IMR-90 (cell line): ENCODE data around the gene TRIM44. TPM values are rescaled to one million over a fixed set of nuclear protein-coding genes. Genes with fewer than 3 reads are reported as not detected.

Experiments used
- ATAC-seq: fragments of 200-7000 bp; cut with Tn5 transposase; 2 replicates; pipeline ENCODE4 v1.9.1; 2020; ENCODE audit warnings: low read depth, mild to moderate bottlenecking, moderate library complexity
- BruUV-seq: library from RNA; stranded (reverse); fragments of 400-500 nt; replicated peaks from 2 replicates; lab custom pipeline; 2021; lab: Mats Ljungman, UMichigan
- CTCF ChIA-PET: fragments of 300-600 bp; formaldehyde crosslinking; extraction: SDS; loops from one replicate; lab custom pipeline; 2021; ENCODE audit warnings: antibody characterized with exemption; lab: Yijun Ruan, JAX
- POLR2A ChIA-PET: fragments of 300-600 bp; sonication (Branson Sonifier 250); formaldehyde crosslinking; loops from one replicate; lab custom pipeline; 2022; ENCODE audit warnings: antibody characterized with exemption; ENCODE audit not compliant: unreplicated experiment; lab: Charles Lee
- DNase-seq: peaks from one replicate; pipeline ENCODE4 v3.0.0; 2013
- H2AFZ ChIP-seq: replicated peaks from 2 replicates; pipeline ENCODE3; 2013; ENCODE audit warnings: low read length, mild to moderate bottlenecking; ENCODE audit not compliant: poor library complexity
- H2AK5ac ChIP-seq: 2 replicates; pipeline ENCODE4 v1.6.1; 2013; ENCODE audit warnings: low read depth, low read length, inconsistent platforms
- H2AK9ac ChIP-seq: replicated peaks from 2 replicates; pipeline ENCODE3; 2013; ENCODE audit warnings: mild to moderate bottlenecking, low read depth, low read length, moderate library complexity; ENCODE audit not compliant: poor library complexity
- H2BK120ac ChIP-seq: 2 replicates; pipeline ENCODE4 v1.6.1; 2013; ENCODE audit warnings: low read depth, low read length, inconsistent platforms
- H2BK15ac ChIP-seq: 3 replicates; pipeline ENCODE4 v1.6.1; 2013; ENCODE audit warnings: low read depth, low read length, inconsistent platforms
- H2BK20ac ChIP-seq: 2 replicates; pipeline ENCODE4 v1.6.1; 2013; ENCODE audit warnings: low read depth, mild to moderate bottlenecking, inconsistent platforms, low read length, moderate library complexity
- H2BK5ac ChIP-seq: 2 replicates; pipeline ENCODE4 v1.6.1; 2013; ENCODE audit warnings: mild to moderate bottlenecking, low read depth, low read length, inconsistent platforms; ENCODE audit not compliant: poor library complexity, severe bottlenecking
- H3K14ac ChIP-seq: replicated peaks from 2 replicates; pipeline ENCODE4 v1.6.1; 2013; ENCODE audit warnings: low read depth, low read length, inconsistent platforms
- H3K18ac ChIP-seq: 2 replicates; pipeline ENCODE4 v1.6.1; 2013; ENCODE audit warnings: low read depth, low read length, control low read depth
- H3K23ac ChIP-seq: 2 replicates; pipeline ENCODE4 v1.6.1; 2013; ENCODE audit warnings: low read depth, low read length, inconsistent platforms
- H3K27ac ChIP-seq: 2 replicates; pipeline ENCODE4 v1.5.1; 2013; ENCODE audit warnings: mild to moderate bottlenecking, control low read depth, low read length; ENCODE audit not compliant: insufficient read depth
- H3K27me3 ChIP-seq: 2 replicates; pipeline ENCODE4 v1.6.1; 2013; ENCODE audit warnings: low read length; ENCODE audit not compliant: control insufficient read depth, insufficient read depth
- H3K36me3 ChIP-seq: 2 replicates; pipeline ENCODE4 v1.6.1; 2013; ENCODE audit warnings: low read length, mixed read lengths; ENCODE audit not compliant: control insufficient read depth, insufficient read depth
- H3K4ac ChIP-seq: 2 replicates; pipeline ENCODE4 v1.6.1; 2013; ENCODE audit warnings: low read depth, low read length, inconsistent platforms
- H3K4me1 ChIP-seq: 2 replicates; pipeline ENCODE4 v1.6.1; 2013; ENCODE audit warnings: low read length, mixed read lengths; ENCODE audit not compliant: control insufficient read depth, insufficient read depth
- H3K4me2 ChIP-seq: 2 replicates; pipeline ENCODE4 v1.6.1; 2013; ENCODE audit warnings: low read depth, mild to moderate bottlenecking, control low read depth, low read length, moderate library complexity
- H3K4me3 ChIP-seq: 2 replicates; pipeline ENCODE4 v1.5.1; 2013; ENCODE audit warnings: low read depth, mild to moderate bottlenecking, control low read depth, low read length, moderate library complexity; ENCODE audit not compliant: insufficient read depth
- H3K56ac ChIP-seq: 2 replicates; pipeline ENCODE4 v1.6.1; 2013; ENCODE audit warnings: low read length, inconsistent platforms; ENCODE audit not compliant: insufficient read depth; ENCODE audit errors: extremely low read depth
- H3K79me1 ChIP-seq, 2 experiments: 2 replicates each; pipeline ENCODE4 v1.6.1; 2013; ENCODE audit warnings: low read length in 2 of 2, inconsistent platforms in 1 of 2, low read depth in 1 of 2
- H3K9ac ChIP-seq: 2 replicates; pipeline ENCODE4 v1.6.1; 2013; ENCODE audit warnings: low read depth, low read length, control low read depth
- H3K9me1 ChIP-seq: 2 replicates; pipeline ENCODE4 v1.6.1; 2013; ENCODE audit warnings: low read length, inconsistent platforms; ENCODE audit not compliant: insufficient read depth
- H3K9me3 ChIP-seq: 2 replicates; pipeline ENCODE4 v1.6.1; 2013; ENCODE audit warnings: low read length; ENCODE audit not compliant: control insufficient read depth, insufficient read depth
- H4K20me1 ChIP-seq: 2 replicates; pipeline ENCODE4 v1.6.1; 2013; ENCODE audit warnings: low read length, inconsistent platforms; ENCODE audit not compliant: insufficient read depth
- H4K5ac ChIP-seq: 2 replicates; pipeline ENCODE4 v1.6.1; 2013; ENCODE audit warnings: mild to moderate bottlenecking, low read depth, low read length, control low read depth
- H4K8ac ChIP-seq, 2 experiments: 2 replicates each; pipeline ENCODE4 v1.6.1; 2013; ENCODE audit warnings: low read depth in 2 of 2, low read length in 2 of 2, control low read depth in 1 of 2, inconsistent platforms in 1 of 2
- H4K91ac ChIP-seq: 2 replicates; pipeline ENCODE4 v1.6.1; 2013; ENCODE audit warnings: low read depth, low read length, inconsistent platforms; ENCODE audit not compliant: insufficient read depth
- FOS ChIP-seq: fragments of 150-350 bp; IDR thresholded peaks from 2 replicates; pipeline ENCODE4 v1.6.1; 2016; ENCODE audit warnings: low read depth, low read length
- MAFK ChIP-seq: IDR thresholded peaks from 2 replicates; pipeline ENCODE4 v1.6.1; 2012; ENCODE audit warnings: low read depth, low read length, improper control_type of control experiment
- MXI1 ChIP-seq: IDR thresholded peaks from 2 replicates; pipeline ENCODE4 v1.6.1; 2012; ENCODE audit warnings: low read depth, mild to moderate bottlenecking, low read length, moderate library complexity, borderline replicate concordance
- WGBS, 2 experiments: methylation state at CpG; one replicate each; pipeline versions ENCODE4 v1.1.5 to v1.1.7; 2013; ENCODE audit warnings: missing lambda C conversion rate in 2 of 2; ENCODE audit not compliant: insufficient read length in 1 of 2; ENCODE audit errors: extremely low coverage in 2 of 2; 5-methylcytosine and 5-hydroxymethylcytosine counted together
- dilution Hi-C: fragments of 300-500 bp; cut with HindIII; formaldehyde crosslinking; loops from one replicate; pipeline ENCODE4 v1.14.3; 2018; ENCODE audit warnings: low sequenced_read_pairs; ENCODE audit not compliant: unreplicated experiment
- in situ Hi-C: fragments of 300-500 bp; cut with MboI; formaldehyde crosslinking; loops from 3 replicates; pipeline ENCODE4 v1.14.3; 2019; ENCODE audit warnings: low sequenced_read_pairs, inconsistent platforms, mixed read lengths
- intact Hi-C: fragments of 100-400 bp; cut with micrococcal nuclease; formaldehyde crosslinking; loops from 2 replicates; pipeline ENCODE4 v1.10.0; 2022
- polyA plus RNA-seq, 3 experiments: library from polyadenylated mRNA; depleted of rRNA; stranded (reverse); fragments of >200 nt; gene quantifications; 2 replicates each; pipeline ENCODE4 v1.2.3, GENCODE V29; 2012; ENCODE audit warnings: low replicate concordance in 1 of 3
- total RNA-seq: library from RNA; depleted of rRNA; stranded (reverse); fragments of >200 nt; gene quantifications from 2 replicates; pipeline ENCODE4 v1.2.3, GENCODE V29; 2012

TRIM44 gene
- total and polyA plus RNA-seq, 2 of the 4 experiments (the other 2 are of a cell fraction), result 50.7 to 104 TPM

- no peak overlapping the region for H3K23ac ChIP-seq
- no peaks in the 10 kb centered on the region for H3K9me3 ChIP-seq
- H2BK20ac ChIP-seq, result no peak overlapping the region
- no CpG with 5 or more reads among the region's 1 CpG for WGBS, 2 experiments
- H3K9me1 ChIP-seq, result 0 out of 2 replicates have a peak, but pooled peaks cover 4% of the 10 kb centered on the region
- CTCF ChIA-PET, result no interaction called here
- ATAC-seq, result peak; percentile 67
- H2AFZ ChIP-seq, result no peak overlapping the region
- no peaks in the 10 kb centered on the region for H3K27me3 ChIP-seq
- H2AK9ac ChIP-seq, result no peak overlapping the region
- no peak overlapping the region for H3K9ac ChIP-seq
- H2BK15ac ChIP-seq, result no peak overlapping the region
- in situ Hi-C loops (no loop called here), intact Hi-C loops (no loop called here), dilution Hi-C loops (no loop called here)
- peak; percentile 84 for DNase-seq
- no peak overlapping the region for H4K91ac ChIP-seq
- no peak overlapping the region for H4K8ac ChIP-seq
- no peak overlapping the region for H2BK5ac ChIP-seq
- no peak overlapping the region for H3K14ac ChIP-seq
- H4K20me1 ChIP-seq, result no peaks in the 10 kb centered on the region
- H3K4me2 ChIP-seq, result peak overlapping the region; percentile 44; the same call in 1 of the 2 replicates
- H3K18ac ChIP-seq, result no peak overlapping the region
- H3K36me3 ChIP-seq, result no peaks in the 10 kb centered on the region
- POLR2A ChIA-PET, result no interaction called here
- no peaks in the 10 kb centered on the region for H3K79me1 ChIP-seq
- H4K5ac ChIP-seq, result no peak overlapping the region
- no peak overlapping the region for H3K27ac ChIP-seq
- H3K4me3 ChIP-seq, result no peak overlapping the region
- H2BK120ac ChIP-seq, result no peak overlapping the region
- H2AK5ac ChIP-seq, result no peak overlapping the region
- no peak overlapping the region for H3K4ac ChIP-seq
- TF ChIP-seq MAFK (peak; percentile 47; the same call in 1 of the 2 replicates), MXI1 (no peak), FOS (0 out of 2 replicates have a peak, but pooled peaks have one; percentile 29)
- peaks cover 2% of the 10 kb centered on the region; the same call in 1 of the 2 replicates for H3K4me1 ChIP-seq
- no peak overlapping the region for H3K56ac ChIP-seq
- BruUV-seq, result no TSS peak
Measured at GRCh38 chr11:35650006-35650405, 12.6 kb upstream of the TRIM44 start.
